Caco-2 (cell line): Measurements from ENCODE around the gene TOM1L1. TPM values are rescaled to one million over a fixed set of nuclear protein-coding genes. Genes with fewer than 3 reads are reported as not detected.

Source experiments
- BruUV-seq: library from RNA; stranded (reverse); fragments of 400-500 nt; replicated peaks from 2 replicates; lab custom pipeline; 2021; lab: Mats Ljungman, UMichigan
- CTCF ChIA-PET: fragments of 300-600 bp; sonication (Branson Sonifier 250); formaldehyde crosslinking; loops from one replicate; lab custom pipeline; 2022; ENCODE audit warnings: antibody characterized with exemption; lab: Charles Lee
- POLR2A ChIA-PET: fragments of 300-600 bp; sonication (Branson Sonifier 250); formaldehyde crosslinking; loops from one replicate; lab custom pipeline; 2022; ENCODE audit warnings: antibody characterized with exemption; lab: Charles Lee
- DNase-seq, 2 experiments: peaks; one replicate each; pipeline versions ENCODE4 v3.0.0 to v3.0.0-alpha.2; 2020 to 2022
- H3K27me3 ChIP-seq: replicated peaks from 2 replicates; pipeline ENCODE4 v1.6.0; 2011; ENCODE audit warnings: low read length; ENCODE audit not compliant: control insufficient read depth, insufficient read depth
- H3K36me3 ChIP-seq: 2 replicates; pipeline ENCODE4 v1.5.1; 2011; ENCODE audit warnings: low read length; ENCODE audit not compliant: control insufficient read depth, insufficient read depth
- H3K4me1 ChIP-seq: fragments of 250-450 bp; sonication (Bioruptor Pico); 2 replicates; pipeline ENCODE4 v1.5.1; 2020; ENCODE audit warnings: mild to moderate bottlenecking
- H3K4me3 ChIP-seq: 2 replicates; pipeline ENCODE4 v1.5.1; 2011; ENCODE audit warnings: low read depth, mild to moderate bottlenecking, control low read depth, low read length
- H3K9me3 ChIP-seq: fragments of 250-450 bp; sonication (Bioruptor Pico); 2 replicates; pipeline ENCODE4 v1.5.1; 2020; ENCODE audit warnings: mild to moderate bottlenecking, moderate library complexity
- H3K27ac Mint-ChIP-seq: one replicate; pipeline ENCODE4 v1.8.0; 2022; ENCODE audit warnings: mixed read lengths; ENCODE audit not compliant: unreplicated experiment
- H3K27me3 Mint-ChIP-seq: one replicate; pipeline ENCODE4 v1.8.0; 2022; ENCODE audit warnings: mixed read lengths; ENCODE audit not compliant: insufficient read depth, unreplicated experiment
- H3K36me3 Mint-ChIP-seq: one replicate; pipeline ENCODE4 v1.8.0; 2022; ENCODE audit warnings: mild to moderate bottlenecking, mixed read lengths; ENCODE audit not compliant: insufficient read depth, unreplicated experiment
- H3K4me1 Mint-ChIP-seq: one replicate; pipeline ENCODE4 v1.8.0; 2022; ENCODE audit warnings: low read depth, mixed read lengths; ENCODE audit not compliant: unreplicated experiment
- H3K4me3 Mint-ChIP-seq: one replicate; pipeline ENCODE4 v1.8.0; 2022; ENCODE audit warnings: mild to moderate bottlenecking, moderate library complexity, mixed read lengths; ENCODE audit not compliant: unreplicated experiment
- H3K9me3 Mint-ChIP-seq: one replicate; pipeline ENCODE4 v1.8.0; 2022; ENCODE audit warnings: mixed read lengths; ENCODE audit not compliant: unreplicated experiment
- intact Hi-C: fragments of 100-400 bp; cut with micrococcal nuclease; formaldehyde crosslinking; loops from one replicate; pipeline ENCODE4 v1.10.0; 2022; ENCODE audit not compliant: unreplicated experiment
- total RNA-seq: library from RNA; stranded (reverse); gene quantifications from 2 replicates; pipeline ENCODE4 v1.2.3, GENCODE V29; 2022
- TF ChIP-seq, protein P1 (sequence below), 2 experiments: fragments of 200-600 bp in 1 of 2; IDR thresholded peaks; 1 replicate in 1 of 2; 2 replicates in 1 of 2; pipeline versions ENCODE4 v1.5.1 to v1.8.0; 2011 to 2022; ENCODE audit warnings: antibody characterized with exemption in 1 of 2, control low read depth in 1 of 2, inconsistent platforms in 1 of 2, low read depth in 1 of 2, low read length in 1 of 2, mild to moderate bottlenecking in 1 of 2, moderate library complexity in 1 of 2; ENCODE audit not compliant: insufficient read depth in 1 of 2, severe bottlenecking in 1 of 2, unreplicated experiment in 1 of 2

TOM1L1 gene
- total RNA-seq, 1 experiment from 2014 or later: 48.7 TPM

DNA sequence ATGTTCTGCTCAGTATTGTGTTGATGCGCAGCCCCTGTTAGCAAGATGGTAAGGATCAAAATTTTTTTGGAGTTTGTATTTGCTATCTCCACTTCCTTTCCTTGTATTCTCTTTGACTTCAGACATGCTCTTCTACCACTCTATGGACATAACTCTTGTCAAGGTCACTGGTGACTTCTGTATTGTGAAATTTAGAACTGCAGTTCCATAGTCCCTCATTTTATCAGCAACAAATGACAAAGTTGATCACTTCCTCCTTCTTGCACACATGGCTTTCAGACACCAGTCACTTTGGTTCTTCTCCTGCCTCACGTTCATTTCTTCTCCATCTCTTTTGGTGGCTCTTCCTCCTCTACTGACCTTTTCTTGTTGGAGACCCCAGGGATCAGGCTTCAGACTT lies 46.7 kb downstream of the TOM1L1 start:
- H3K27me3 Mint-ChIP-seq: no peaks in the 10 kb centered on the region
- Histone ChIP-seq H3K36me3 (peaks cover 1% of the 10 kb centered on the region; the same call in 1 of the 2 replicates), H3K27me3 (no peaks in the 10 kb centered on the region), H3K4me3 (no peak overlapping the region), H3K4me1 (no peaks in the 10 kb centered on the region), H3K9me3 (no peaks in the 10 kb centered on the region)
- BruUV-seq: no TSS peak
- no peak for DNase-seq
- TF ChIP-seq, protein P1, sequence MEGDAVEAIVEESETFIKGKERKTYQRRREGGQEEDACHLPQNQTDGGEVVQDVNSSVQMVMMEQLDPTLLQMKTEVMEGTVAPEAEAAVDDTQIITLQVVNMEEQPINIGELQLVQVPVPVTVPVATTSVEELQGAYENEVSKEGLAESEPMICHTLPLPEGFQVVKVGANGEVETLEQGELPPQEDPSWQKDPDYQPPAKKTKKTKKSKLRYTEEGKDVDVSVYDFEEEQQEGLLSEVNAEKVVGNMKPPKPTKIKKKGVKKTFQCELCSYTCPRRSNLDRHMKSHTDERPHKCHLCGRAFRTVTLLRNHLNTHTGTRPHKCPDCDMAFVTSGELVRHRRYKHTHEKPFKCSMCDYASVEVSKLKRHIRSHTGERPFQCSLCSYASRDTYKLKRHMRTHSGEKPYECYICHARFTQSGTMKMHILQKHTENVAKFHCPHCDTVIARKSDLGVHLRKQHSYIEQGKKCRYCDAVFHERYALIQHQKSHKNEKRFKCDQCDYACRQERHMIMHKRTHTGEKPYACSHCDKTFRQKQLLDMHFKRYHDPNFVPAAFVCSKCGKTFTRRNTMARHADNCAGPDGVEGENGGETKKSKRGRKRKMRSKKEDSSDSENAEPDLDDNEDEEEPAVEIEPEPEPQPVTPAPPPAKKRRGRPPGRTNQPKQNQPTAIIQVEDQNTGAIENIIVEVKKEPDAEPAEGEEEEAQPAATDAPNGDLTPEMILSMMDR (IDR thresholded peaks at IDR 0.05; ENCODE audit: insufficient read depth in 1 of 2, low read depth in 1 of 2, low read length in 1 of 2, severe bottlenecking in 1 of 2, unreplicated experiment in 1 of 2): no peak
- POLR2A ChIA-PET: no interaction called here
- no peak overlapping the region for H3K4me3 Mint-ChIP-seq
- H3K36me3 Mint-ChIP-seq: peaks cover 17% of the 10 kb centered on the region
- no peak overlapping the region for H3K27ac Mint-ChIP-seq
- intact Hi-C loops: no loop called here
- H3K4me1 Mint-ChIP-seq: peaks cover 11% of the 10 kb centered on the region
- CTCF ChIA-PET: no interaction called here
- no peaks in the 10 kb centered on the region for H3K9me3 Mint-ChIP-seq

DNA sequence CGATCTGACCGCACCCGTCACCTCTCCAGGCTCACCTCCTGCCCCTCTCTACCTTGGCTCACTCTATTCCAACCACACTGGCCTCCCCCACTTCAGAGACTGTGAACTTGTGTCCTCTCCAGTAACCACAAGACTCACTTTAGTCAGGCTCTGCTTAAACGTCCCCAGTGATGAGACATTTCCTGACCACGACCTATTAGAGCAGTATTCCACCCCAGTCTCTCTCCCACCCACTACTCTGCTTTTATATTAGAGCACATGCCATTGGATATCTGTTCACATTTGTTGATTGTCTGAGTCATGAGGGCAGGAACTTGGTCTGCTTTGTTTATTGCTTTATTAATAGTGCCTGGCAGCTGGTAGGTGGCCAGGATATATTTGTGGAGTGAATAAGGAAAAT lies 47.7 kb downstream of the TOM1L1 start:
- Mint-ChIP-seq H3K4me3 (no peak overlapping the region), H3K27me3 (no peaks in the 10 kb centered on the region), H3K36me3 (peaks cover 24% of the 10 kb centered on the region)

DNA sequence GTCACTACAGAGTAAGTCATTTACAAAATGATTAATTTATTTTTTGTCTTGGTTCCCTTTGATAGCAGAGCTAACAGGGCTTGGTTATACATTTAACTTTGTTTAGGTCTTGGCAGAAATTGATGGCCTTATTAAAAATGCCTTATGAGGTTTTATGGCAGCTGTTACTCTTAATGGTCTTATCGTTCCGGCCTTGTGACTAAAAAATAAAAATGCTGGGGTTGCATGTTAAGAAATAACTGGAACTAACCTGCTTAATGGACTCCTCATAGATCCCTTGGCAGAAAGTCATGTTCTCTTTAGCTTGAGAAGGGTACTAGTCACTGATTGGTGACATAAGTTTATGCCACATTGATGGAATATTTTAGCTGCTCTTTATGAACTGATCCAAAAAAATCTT lies 49.5 kb downstream of the TOM1L1 start:
- H3K4me1 Mint-ChIP-seq: peaks cover 11% of the 10 kb centered on the region
- Histone ChIP-seq H3K9me3 (no peaks in the 10 kb centered on the region), H3K4me3 (no peak overlapping the region), H3K27me3 (no peaks in the 10 kb centered on the region), H3K36me3 (peaks cover 1% of the 10 kb centered on the region; the same call in 1 of the 2 replicates), H3K4me1 (no peaks in the 10 kb centered on the region)
- CTCF ChIA-PET: no interaction called here
- DNase-seq: no peak
- H3K4me3 Mint-ChIP-seq: no peak overlapping the region
- intact Hi-C loops: no loop called here
- no peaks in the 10 kb centered on the region for H3K27me3 Mint-ChIP-seq
- no peak overlapping the region for H3K27ac Mint-ChIP-seq
- POLR2A ChIA-PET: no interaction called here
- TF ChIP-seq, protein P1 (IDR thresholded peaks at IDR 0.05; ENCODE audit: insufficient read depth in 1 of 2, low read depth in 1 of 2, low read length in 1 of 2, severe bottlenecking in 1 of 2, unreplicated experiment in 1 of 2): no peak
- no TSS peak for BruUV-seq
- no peaks in the 10 kb centered on the region for H3K9me3 Mint-ChIP-seq
- peaks cover 24% of the 10 kb centered on the region for H3K36me3 Mint-ChIP-seq

More for the DNA sequence above, 47.7 kb downstream of the TOM1L1 start:
- no peaks in the 10 kb centered on the region for H3K9me3 ChIP-seq
- ChIA-PET CTCF (no interaction called here), POLR2A (interaction anchor here (0.6 kb wide), 1 partner anchor 25 kb away, joined by 3 read pairs; no protein-coding TSS in a partner anchor)
- Mint-ChIP-seq H3K9me3 (no peaks in the 10 kb centered on the region), H3K27ac (no peak overlapping the region), H3K4me1 (peaks cover 11% of the 10 kb centered on the region)
- no peak for DNase-seq
- BruUV-seq: no TSS peak
- H3K4me3 ChIP-seq: no peak overlapping the region
- peaks cover 1% of the 10 kb centered on the region; the same call in 1 of the 2 replicates for H3K36me3 ChIP-seq
- H3K4me1 ChIP-seq: no peaks in the 10 kb centered on the region
- intact Hi-C loops: no loop called here
- no peaks in the 10 kb centered on the region for H3K27me3 ChIP-seq
- TF ChIP-seq, protein P1 (IDR thresholded peaks at IDR 0.05; ENCODE audit: insufficient read depth in 1 of 2, low read depth in 1 of 2, low read length in 1 of 2, severe bottlenecking in 1 of 2, unreplicated experiment in 1 of 2): no peak
